ENCODE measurements around the gene FGF19. TPM values are rescaled to one million over a fixed set of nuclear protein-coding genes. Genes with fewer than 3 reads are reported as not detected.

Gene FGF19
- not detected in 2 replicates for total RNA-seq

GRCh38 chr11:69703768-69704507 lies at the start of gene FGF19:
Gene FGF19, minus strand, starts transcription at chr11:69704022. Its CDS starts 146 bp downstream, at chr11:69703876.
- no peak within 1 kb of the TSS for H3K4me3 ChIP-seq (ENCODE audit: low read depth, low read length)
- H3K36me3 ChIP-seq (ENCODE audit: control insufficient read depth, insufficient read depth, low read length) = no peaks in the 10 kb centered on the region
- no peak for DNase-seq (ENCODE audit: low read depth)
- TF ChIP-seq CTCF (IDR thresholded peaks at IDR 0.05; ENCODE audit: insufficient read depth, low read length, poor library complexity, severe bottlenecking) = no peak
- peaks cover 60% of the 10 kb centered on the region for H3K27me3 ChIP-seq (ENCODE audit: control insufficient read depth, insufficient read depth, low read length)

GRCh38 chr11:69752890-69753289 lies 49.1 kb upstream of the FGF19 start:
- H3K4me3 ChIP-seq (ENCODE audit: low read depth, low read length) = no peak overlapping the region
- peaks cover 10% of the 10 kb centered on the region for H3K27me3 ChIP-seq (ENCODE audit: control insufficient read depth, insufficient read depth, low read length)
- H3K36me3 ChIP-seq (ENCODE audit: control insufficient read depth, insufficient read depth, low read length) = no peaks in the 10 kb centered on the region
- TF ChIP-seq CTCF (IDR thresholded peaks at IDR 0.05; ENCODE audit: insufficient read depth, low read length, poor library complexity, severe bottlenecking) = no peak
- DNase-seq (ENCODE audit: low read depth) = no peak

- no peak for TF ChIP-seq CTCF (IDR thresholded peaks at IDR 0.05; ENCODE audit: insufficient read depth, low read length, poor library complexity, severe bottlenecking)
- H3K36me3 ChIP-seq (ENCODE audit: control insufficient read depth, insufficient read depth, low read length) = no peaks in the 10 kb centered on the region
- H3K27me3 ChIP-seq (ENCODE audit: control insufficient read depth, insufficient read depth, low read length) = peaks cover 10% of the 10 kb centered on the region
- no peak overlapping the region for H3K4me3 ChIP-seq (ENCODE audit: low read depth, low read length)
- DNase-seq (ENCODE audit: low read depth) = no peak
Measured at GRCh38 chr11:69750875-69751597, 47.2 kb upstream of the FGF19 start.

GRCh38 chr11:69750108-69750850 lies 46.5 kb upstream of the FGF19 start:
- no peaks in the 10 kb centered on the region for H3K36me3 ChIP-seq (ENCODE audit: control insufficient read depth, insufficient read depth, low read length)
- TF ChIP-seq CTCF (IDR thresholded peaks at IDR 0.05; ENCODE audit: insufficient read depth, low read length, poor library complexity, severe bottlenecking) = no peak
- peaks cover 10% of the 10 kb centered on the region for H3K27me3 ChIP-seq (ENCODE audit: control insufficient read depth, insufficient read depth, low read length)
- H3K4me3 ChIP-seq (ENCODE audit: low read depth, low read length) = no peak overlapping the region
- DNase-seq (ENCODE audit: low read depth) = no peak

- Histone ChIP-seq H3K4me3 (ENCODE audit: low read depth, low read length) (no peak overlapping the region), H3K36me3 (ENCODE audit: control insufficient read depth, insufficient read depth, low read length) (no peaks in the 10 kb centered on the region), H3K27me3 (ENCODE audit: control insufficient read depth, insufficient read depth, low read length) (peaks cover 10% of the 10 kb centered on the region)
- DNase-seq (ENCODE audit: low read depth) = no peak
- TF ChIP-seq CTCF (IDR thresholded peaks at IDR 0.05; ENCODE audit: insufficient read depth, low read length, poor library complexity, severe bottlenecking) = no peak
Measured at GRCh38 chr11:69748637-69749036, 44.8 kb upstream of the FGF19 start.
